Measurements from ENCODE around the gene UST.
"Not testable (repeated sequence)": the region's sequence is repeated elsewhere in the genome, so short reads cannot be mapped to it uniquely, and the experiment has no call there.

The UST gene

DNA sequence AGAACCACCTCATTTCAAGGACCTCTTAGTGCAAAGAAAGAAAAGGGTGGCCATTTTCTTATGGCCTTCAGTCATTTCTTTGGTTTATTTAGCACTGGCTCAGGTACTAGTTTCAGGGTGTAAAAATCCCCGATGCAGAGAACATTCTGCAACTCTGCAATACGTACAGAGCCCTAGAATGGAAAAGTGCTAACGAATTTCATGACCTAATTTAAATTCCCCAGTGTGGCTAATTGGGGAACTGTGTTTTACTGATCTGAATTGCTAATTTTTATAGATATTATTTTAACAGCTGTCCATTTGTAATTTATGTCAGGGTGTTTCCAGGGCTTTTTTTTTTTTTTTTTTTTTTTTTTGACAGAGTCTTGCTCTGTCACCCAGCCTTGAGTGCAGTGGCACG is 160.7 kb downstream of the UST start:
- no peak for DNase-seq

DNA sequence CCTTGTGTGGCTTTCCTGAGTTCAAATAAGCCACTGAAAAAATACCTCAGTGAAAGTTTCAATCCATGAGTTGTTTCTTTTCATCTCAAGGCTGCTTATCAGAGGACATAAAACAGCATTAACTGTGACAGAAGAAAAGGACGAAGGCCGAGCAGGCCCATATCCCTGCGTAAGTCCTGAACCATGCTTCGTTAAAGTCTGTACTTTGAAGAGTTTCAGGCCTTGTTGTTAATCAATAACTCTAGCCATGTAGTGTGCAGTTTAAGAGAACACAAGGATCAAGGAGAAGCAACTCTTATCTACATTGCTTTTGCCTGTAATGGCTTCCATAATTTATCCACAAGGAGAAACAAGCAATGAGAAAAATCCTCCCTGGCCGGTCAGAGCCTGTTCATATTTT is 165.4 kb downstream of the UST start:
- no peak for DNase-seq

DNA sequence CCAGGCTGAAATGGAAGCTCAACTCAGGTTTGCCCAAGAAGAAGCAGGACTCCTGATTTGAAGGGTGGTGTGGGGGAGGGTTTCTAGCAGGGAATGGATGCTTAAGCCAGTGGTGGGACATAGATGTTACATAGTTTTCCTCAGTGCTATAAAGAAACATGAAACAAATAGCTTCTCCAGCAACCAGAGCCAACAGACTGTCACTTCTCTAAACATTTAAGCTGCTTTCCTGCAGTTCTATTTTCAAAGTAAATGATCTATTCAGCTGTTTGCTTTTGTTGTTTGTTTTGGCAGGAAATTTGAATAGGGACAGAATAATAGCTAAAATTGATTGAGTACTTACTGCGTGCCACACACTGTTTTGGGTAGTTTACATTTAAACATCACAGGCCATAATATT is 169.0 kb downstream of the UST start:
- DNase-seq, result no peak

DNA sequence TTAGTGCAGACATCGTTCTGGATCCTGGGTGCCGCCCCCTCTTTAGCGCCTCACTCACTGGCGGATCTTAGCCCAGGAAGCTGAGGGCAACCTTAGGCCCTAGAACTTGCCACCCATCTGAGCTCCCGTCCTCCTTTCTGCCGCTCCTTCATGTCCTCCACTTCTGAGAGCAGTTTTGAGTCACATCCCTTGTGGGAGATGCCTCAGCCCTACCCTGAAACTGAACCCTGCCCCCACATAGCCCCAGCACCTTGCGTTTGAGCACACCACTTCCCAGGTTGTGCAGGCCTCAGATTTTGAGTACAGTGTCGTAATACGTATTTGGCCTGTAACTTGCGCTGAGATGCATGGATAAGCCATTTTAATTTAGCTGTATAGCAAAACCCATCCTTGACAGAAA is 169.7 kb downstream of the UST start:
- DNase-seq, result not testable (repeated sequence)

DNA sequence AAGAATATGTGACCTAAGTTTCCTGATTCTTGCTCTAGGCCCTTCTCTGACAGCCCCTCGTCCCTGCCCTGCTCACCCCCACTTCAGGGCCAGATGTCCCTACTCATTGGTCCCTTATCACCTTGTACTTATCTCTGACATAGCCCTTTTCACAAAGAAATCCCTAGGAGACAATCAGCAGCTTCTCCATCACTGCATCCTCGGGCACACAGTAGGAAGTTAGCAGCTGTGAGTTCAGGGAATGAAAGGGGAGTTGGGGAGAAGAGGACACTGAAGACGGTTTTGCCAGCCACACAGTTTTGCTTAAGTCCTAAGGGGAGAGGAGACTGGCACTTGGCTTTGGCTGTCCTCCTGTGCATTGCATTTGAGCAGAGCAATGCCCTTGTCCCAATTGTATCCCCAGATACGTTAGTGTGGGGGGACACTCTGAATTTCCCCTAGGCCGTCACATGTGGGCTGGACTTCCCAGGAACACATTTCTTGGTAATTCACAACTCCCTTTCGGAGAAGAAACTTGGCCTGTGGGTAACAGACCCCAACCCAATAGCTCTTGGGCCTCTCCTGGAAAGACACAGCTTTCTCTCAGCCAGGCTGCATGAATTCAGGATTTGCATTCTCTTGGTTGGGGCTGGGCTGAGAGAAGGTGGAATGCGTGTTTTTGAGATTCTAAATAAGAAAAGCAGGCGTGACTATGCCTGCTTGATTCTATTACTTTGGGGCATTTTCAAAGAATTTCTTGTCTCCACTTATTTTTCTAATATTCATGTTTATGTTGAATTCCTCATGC is 177.6 kb downstream of the UST start:
- no peak for DNase-seq

DNA sequence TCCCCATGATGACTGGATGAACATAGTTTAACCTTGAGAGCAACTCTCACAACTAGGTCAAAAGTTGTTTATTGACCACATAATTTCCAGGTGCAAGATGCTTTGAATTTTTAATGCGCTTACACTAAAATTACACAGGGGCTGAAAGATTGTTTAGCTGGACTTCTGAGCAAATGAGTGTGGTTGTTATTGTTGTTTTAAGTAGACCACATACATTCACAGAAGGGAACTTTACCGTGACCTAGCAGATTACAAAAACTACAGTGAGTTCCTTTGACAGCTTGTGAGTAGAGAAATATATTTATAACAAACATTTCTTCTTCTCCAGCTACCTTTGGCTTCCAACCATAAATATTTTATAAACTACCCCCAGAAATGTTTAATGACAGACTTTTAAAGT is 178.9 kb downstream of the UST start:
- DNase-seq, result no peak

DNA sequence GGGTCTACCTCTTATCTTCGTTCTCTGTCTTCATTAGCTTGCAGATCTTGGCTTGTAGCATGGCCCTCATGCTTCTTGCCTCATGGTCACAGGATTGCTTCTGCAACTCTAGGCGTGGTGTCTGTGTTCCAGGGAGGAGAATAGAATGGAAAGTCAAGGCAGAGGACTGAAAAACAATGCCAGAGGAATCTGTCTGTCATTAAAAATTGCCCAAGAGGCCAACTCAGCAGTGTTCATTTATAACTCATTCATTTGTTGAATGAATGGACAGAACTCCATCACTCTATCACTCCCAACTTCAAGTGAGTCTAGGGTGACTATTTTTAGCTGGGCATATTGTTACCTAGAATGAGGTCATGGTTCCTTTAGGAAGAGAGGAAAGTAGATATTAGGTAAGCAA is 179.6 kb downstream of the UST start:
- DNase-seq, result no peak

DNA sequence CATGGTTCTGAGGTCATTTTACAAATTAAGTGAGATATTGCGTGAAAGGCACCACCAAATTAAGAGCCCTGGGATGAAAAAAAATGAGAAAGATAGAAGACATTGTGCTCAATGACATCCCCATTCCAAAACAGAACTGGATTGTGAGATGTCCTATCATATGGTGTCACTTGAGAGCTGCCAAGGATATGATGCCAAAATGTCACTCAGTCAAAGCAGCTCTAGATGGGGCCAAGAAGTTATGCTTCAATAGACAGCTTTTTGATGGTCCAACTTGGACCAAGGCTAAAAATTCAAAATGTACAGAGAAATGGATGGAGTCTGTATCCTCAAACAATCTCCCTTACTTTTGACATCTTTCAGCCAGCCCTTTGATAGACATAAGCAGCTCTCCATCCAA is 180.8 kb downstream of the UST start:
- DNase-seq, result no peak

DNA sequence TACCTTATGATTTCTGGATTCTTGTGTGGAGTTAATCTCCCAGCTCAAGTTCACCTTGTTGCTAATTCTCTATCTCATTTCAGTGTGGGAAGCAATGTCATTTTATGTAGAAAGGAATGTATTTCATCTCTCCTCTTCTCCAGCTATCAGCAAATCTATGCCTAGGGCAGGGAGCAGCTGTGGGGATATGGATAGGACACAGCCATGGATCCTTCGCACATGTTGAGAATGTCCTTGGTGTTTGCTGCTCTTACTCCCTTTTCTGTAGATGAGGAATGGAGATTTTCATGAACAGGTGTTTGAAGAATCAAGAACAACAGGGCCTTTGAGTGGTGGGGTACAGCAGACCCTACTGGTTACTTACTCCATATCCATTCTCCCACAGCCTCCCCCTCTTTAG is 182.0 kb downstream of the UST start:
- no peak for DNase-seq

DNA sequence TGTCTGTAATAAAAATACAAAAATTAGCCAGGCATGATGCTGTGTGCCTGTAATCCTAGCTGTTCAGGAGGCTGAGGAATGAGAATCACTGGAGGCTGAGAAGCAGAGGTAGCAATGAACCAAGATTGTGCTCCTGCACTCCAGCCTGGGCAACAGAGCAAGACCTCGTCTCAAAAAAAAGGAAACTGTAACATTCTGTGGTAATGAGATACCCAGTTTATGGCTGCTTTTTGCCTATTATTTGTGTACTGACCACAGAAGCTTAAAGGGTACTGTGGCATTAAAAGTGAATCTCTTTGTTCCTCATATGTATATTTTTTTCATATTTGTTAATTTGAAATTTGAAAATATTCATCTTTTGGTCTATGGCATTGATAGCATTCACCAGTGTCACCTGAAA is 185.4 kb downstream of the UST start:
- DNase-seq, result no peak

DNA sequence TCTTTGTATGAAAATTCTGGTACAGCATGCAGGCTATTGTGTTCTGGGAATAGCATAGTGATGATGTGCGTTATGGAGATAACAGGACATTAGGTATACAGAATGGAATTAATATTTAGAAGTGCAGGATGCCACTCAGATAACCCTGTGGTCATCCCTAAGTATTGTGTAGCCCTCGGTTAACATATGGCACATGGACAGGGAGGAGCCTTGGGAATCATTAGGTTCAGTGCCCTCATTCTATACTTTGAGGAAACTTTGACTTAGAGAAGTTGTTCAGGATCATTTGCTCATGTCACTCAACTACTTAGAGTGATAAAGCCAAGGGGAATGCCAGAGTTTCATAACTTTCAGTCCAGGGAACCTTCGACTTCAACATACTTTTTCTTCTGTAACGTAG is 185.9 kb downstream of the UST start:
- no peak for DNase-seq

DNA sequence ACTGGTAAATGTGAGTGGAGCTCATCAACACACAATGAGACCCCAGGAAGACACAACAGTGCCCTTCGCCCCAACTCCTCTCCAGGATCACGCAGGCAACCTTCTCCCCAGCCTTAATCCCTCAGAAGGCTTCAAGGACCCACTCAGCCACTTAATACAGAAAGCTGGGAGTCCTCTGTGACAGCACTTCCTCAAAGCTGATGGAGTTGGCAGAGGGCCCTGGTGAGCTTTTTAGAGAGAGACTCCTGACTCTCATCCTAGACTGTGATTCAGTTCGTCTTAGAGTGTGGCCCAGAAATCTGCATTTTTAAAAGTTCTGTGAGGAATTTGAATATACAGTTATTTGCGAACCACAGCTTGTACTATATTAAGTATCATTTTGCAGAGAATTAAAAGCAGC is 187.7 kb downstream of the UST start:
- no peak for DNase-seq

DNA sequence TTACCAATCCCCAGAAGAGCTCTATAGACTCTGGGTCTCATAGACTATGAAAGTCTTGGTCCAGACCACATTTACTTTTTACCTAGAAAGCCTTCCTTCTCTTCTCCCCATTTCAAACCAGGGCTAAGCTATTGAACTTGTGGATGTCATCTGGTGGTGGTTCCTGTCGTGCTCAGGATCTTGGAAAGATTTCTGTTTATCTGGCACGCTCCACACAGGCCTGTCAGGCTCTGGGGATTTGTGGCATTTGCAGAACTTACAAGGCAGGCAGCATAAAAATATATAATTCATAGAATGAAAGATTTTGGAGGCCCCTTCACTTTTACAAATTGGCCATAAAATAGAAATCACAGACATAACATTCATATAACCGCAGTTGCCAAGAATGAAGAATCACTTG is 188.1 kb downstream of the UST start:
- DNase-seq, result no peak

DNA sequence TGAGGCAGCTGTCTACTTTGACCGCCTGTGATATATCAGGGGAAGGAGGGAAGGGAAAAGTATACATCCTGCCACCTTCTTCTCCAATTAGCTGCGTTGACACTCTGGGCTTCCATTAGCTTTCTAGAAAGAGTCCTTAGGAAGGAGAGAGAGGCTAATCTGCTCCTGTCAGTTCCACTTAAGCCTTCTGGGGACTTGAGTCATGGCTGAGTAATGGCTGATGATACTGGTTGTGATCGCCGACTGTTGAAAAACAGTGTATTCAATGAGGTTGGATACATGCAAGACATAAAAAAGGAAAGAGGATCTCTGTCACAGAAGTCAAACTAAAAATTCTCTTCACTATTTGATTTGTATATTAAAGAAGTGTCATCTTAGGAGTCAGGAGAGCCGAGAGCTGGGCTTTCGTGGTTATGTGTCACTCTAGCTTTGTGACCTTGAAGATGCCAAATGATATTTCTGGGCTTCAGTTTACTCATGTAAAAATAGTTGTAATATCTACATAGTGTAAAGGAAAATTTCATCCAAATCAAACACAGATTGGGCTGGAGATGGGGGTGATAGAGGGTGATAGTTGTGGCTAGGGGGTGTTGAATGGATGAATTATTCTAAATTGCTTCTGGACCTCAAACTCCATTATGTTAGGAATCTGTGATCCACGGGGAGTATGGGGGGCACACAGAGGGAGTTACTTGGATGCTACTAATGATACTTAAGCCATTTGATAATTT is 189.0 kb downstream of the UST start:
- no peak for DNase-seq

DNA sequence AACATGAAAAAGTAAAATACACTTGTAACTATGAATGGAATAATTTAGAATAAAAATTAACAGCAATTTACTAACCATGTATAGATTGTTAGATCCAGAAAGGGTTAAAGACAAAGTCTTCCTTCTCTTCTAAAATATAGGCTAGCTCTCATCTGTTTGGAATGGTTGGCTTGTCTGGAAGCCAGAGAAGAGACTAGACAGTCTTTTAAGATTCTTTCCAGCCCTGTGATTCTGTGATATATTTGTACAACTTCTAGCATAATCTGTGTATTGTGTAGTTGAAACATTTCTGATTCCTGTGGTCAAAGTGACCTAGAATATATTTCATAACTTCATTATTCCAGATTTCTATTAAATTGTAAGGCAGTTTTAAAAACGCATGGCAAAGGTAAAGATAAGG is 196.6 kb downstream of the UST start:
- no peak for DNase-seq

DNA sequence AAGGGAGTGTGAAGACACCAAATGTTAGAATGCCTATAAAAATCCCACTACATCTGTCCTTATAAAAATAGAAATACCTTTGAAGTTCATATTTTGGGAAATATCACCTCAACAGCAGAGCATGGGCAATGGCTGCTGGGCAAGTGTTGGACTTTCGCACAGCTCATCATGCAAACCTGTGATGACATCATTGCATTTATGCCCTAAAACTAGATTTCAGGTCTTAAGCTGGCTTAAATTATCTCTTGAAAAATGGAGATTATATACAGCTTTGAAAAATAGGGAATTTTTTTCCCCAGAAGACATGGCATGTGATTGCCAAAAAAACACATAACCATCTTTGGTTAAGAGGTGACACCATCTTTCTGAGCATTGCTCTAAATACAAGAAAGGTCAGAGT is 197.8 kb downstream of the UST start:
- DNase-seq, result no peak

DNA sequence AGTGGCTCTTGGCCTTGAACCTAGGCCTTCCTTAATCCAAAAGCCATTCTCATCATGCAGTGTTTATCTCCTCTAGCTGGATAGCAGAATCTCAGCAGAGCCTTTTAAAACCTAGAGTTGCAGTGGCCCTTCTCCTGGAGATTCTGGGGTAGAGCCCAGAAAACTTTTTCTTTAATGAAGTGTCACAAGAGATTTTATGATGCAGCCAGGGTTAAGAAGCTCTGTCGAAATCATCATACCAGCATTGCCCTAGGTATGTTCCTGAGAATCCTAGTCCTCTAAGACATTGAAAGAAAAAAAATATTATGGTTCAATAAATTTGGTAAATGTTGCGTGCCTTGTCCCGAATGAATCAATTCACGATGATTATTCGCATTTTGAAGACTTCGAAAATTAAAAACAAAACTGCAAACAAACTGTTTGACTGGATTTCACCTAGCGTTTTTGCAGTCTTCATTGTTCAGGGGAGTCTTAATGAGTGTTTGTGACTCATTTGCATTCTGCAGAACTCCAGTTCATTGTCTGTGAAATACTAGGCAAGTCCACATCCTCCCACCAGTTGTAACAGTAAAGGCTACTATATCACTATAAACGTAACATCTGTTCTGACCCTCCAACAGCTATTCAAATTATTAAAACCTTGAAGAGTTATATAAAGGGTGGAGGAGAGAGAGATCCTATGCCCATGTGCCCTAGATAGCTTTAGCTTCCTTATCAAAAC is 198.6 kb downstream of the UST start:
- DNase-seq, result no peak

DNA sequence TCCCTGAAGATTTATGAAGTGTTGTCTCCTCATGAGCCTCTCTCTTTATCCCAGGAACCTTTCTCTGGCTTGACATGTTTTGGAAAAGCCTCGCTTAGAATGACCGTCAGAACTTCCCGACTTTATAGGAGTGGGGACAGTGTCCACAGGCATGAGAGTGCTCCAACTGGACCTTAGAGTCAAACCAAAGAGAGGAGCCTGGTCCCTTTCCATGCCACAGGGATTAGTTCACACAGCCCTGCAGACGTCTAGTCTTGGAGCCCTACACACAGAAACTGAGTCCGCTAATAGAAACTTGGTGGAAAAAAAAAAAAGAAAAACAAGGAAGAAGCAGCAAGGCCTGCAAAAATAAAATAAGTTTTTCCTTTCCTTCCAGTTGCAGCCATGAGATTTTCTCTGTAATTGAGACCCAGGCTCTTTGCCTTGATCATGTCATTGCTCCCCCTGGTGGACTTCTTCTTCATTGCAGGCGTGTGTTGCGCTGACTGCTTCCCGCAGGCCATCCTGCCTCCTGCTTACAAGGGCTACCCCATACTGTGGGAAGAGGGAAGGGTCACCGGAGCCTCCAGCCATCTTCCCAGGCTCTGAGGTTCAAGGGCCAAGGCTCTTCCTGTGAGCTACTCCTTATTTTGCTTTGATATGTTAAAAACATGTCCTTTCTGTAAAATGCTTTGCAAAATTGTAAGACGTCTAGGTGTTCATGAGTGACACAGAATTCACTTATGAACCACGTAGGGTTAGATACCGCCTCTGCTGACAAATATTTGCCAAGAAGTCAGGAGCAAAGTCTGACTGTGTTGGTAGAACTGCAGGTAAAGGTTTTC is 201.0 kb downstream of the UST start:
- DNase-seq, result peak; percentile 55 to 78 (median 63)

DNA sequence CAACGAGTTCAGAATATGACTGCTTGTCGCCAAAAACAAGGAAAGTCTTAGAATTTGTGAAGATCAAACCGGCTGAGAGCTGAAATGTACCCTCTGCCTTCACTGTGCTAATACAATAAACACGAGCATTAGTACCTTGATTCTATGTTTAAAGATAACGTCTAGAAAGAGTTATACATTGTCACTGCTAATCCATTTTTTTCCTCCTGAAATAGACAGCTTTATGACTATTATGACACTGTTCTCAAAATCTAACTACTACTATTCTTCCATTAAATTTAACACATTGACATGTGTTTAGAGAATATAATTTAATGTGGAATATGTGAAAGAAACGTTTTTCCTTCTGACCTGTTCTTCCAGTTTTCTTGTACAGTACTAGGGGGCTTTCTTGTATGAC is 204.8 kb downstream of the UST start:
- no peak for DNase-seq

DNA sequence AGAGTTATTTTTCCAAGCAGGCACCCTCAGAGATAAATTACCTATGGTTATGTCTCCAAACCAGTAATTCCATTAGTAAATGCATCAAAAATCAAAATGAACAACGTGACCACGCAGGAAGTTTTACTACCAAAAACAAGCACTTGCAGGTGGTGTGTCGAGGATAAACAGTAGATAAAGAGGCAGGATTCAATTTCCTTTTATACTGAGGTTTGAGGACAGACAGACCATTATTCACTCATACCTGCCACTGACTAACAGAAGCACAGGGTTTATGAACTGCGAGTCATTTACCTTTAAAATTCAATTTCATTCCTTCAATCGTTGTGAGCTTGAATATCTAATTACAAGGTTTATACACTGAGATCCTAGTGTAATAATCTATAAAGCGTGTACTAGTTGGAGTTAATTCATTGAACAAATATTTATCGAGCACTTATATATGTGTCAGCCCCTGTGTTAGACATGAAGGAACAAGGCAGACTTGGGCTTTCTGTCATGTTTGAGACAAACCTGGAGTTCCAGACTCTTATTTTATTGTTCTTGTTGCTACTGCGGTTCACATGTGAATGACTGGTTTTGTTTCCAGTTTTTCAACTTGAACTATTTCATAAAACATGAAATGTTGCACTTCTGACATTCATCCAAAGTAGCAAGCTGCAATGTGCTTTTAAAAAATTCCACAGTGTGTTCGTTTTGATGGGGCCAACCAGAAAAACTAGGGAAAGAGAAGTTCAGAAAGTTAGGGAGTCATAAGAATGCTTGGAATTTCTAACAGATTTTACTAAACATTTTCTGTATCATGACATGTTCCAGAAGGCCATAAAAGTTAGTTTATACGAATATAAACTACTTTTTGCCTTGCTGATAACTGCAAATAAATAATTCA is 205.6 kb downstream of the UST start:
- DNase-seq, result no peak

DNA sequence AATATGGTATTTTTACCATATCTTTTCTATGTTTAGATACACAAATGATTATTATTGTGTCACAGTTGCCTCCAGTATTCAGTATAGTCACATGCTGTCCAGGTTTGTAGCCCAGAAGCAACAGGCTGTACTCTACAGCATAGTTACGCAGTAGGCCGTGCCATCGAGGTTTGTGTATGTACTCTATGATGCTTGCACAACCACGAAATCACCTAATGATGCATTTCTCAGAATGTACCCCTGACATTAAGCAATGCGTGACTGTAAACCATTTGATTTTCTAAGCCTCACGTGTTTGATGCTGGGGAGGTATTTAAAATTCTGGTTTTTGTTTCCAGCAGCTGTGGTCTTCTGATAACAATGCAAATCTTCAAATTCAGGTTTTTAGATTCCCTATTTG is 207.6 kb downstream of the UST start:
- DNase-seq, result no peak

DNA sequence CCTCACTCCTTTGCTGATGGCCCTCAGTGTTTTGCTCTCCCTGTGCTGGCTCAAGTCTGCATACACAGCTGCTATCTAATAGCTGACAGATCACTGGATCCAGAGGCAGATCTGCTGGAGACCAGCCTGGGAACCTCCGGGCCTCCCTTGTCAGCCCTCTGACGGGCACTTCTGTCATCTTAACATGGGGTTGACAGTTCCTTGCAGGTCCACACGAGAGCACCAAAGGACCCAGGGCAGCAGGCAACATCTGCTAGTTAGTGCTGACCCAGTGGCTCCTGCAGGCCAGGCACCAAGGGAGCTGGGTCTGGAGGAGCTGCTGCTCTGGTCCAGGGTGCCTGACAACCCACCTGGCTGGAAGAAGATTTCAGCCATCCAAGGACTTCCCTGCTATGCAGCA is 208.1 kb downstream of the UST start:
- no peak for DNase-seq

Measured in T-helper 1 cell (primary cell).